Neuronal stem cell (in vitro differentiated cells): ENCODE results near the gene AHDC1.
A peak's percentile ranks its signal among the peaks of the same experiment; 100 is the strongest.

ENCODE experiments used
- DNase-seq: peaks from one replicate; pipeline ENCODE4 v3.0.0-alpha.2; 2013; ENCODE audit warnings: low spot score
- H2AFZ ChIP-seq: one replicate; pipeline ENCODE4 v1.6.1; 2013; ENCODE audit warnings: mild to moderate bottlenecking, low read length, inconsistent platforms
- H2AK5ac ChIP-seq: 2 replicates; pipeline ENCODE4 v1.6.1; 2013; ENCODE audit warnings: low read depth, mild to moderate bottlenecking, inconsistent platforms, low read length, moderate library complexity, mixed read lengths
- H2BK120ac ChIP-seq: 2 replicates; pipeline ENCODE4 v1.6.1; 2013; ENCODE audit warnings: low read depth, mild to moderate bottlenecking, inconsistent platforms, low read length, moderate library complexity, mixed read lengths
- H2BK12ac ChIP-seq: one replicate; pipeline ENCODE4 v1.6.1; 2013; ENCODE audit warnings: low read length, inconsistent platforms
- H2BK15ac ChIP-seq: 2 replicates; pipeline ENCODE4 v1.6.1; 2013; ENCODE audit warnings: mild to moderate bottlenecking, low read length, inconsistent platforms, mixed read lengths
- H2BK5ac ChIP-seq: one replicate; pipeline ENCODE4 v1.6.1; 2013; ENCODE audit warnings: inconsistent platforms, mild to moderate bottlenecking, low read length, moderate library complexity
- H3K14ac ChIP-seq: one replicate; pipeline ENCODE4 v1.6.1; 2013; ENCODE audit warnings: low read length, inconsistent platforms
- H3K18ac ChIP-seq: 2 replicates; pipeline ENCODE4 v1.6.1; 2013; ENCODE audit warnings: low read length, inconsistent platforms
- H3K23ac ChIP-seq: 2 replicates; pipeline ENCODE4 v1.6.1; 2013; ENCODE audit warnings: low read depth, mild to moderate bottlenecking, mixed read lengths, low read length, inconsistent platforms; ENCODE audit not compliant: poor library complexity
- H3K27ac ChIP-seq: replicated peaks from 3 replicates; pipeline ENCODE4 v1.5.1; 2013; ENCODE audit warnings: low read length, inconsistent platforms
- H3K27me3 ChIP-seq, 3 experiments: 2 replicates each; pipeline ENCODE4 v1.6.1; 2013; ENCODE audit warnings: low read length in 3 of 3, mild to moderate bottlenecking in 2 of 3, inconsistent platforms in 1 of 3, low read depth in 1 of 3, mixed read lengths in 1 of 3, moderate library complexity in 1 of 3; ENCODE audit not compliant: control insufficient read depth in 3 of 3, insufficient read depth in 3 of 3
- H3K36me3 ChIP-seq, 2 donors: replicated peaks in 1 of 2; 2 replicates each; pipeline ENCODE4 v1.6.1; 2013; ENCODE audit warnings: low read length in 2 of 2; ENCODE audit not compliant: control insufficient read depth in 2 of 2, insufficient read depth in 2 of 2
- H3K4ac ChIP-seq: 2 replicates; pipeline ENCODE4 v1.6.1; 2013; ENCODE audit warnings: inconsistent platforms, mild to moderate bottlenecking, low read length, moderate library complexity
- H3K4me1 ChIP-seq, 2 donors: 1 replicate in 1 of 2; 2 replicates in 1 of 2; pipeline ENCODE4 v1.6.1; 2013; ENCODE audit warnings: low read length in 2 of 2, low read depth in 1 of 2; ENCODE audit not compliant: control insufficient read depth in 2 of 2, insufficient read depth in 1 of 2
- H3K4me2 ChIP-seq: one replicate; pipeline ENCODE4 v1.6.1; 2013; ENCODE audit warnings: mild to moderate bottlenecking, low read length, inconsistent platforms; ENCODE audit not compliant: insufficient read depth, poor library complexity, severe bottlenecking
- H3K4me3 ChIP-seq, 2 donors: 2 replicates each; pipeline ENCODE4 v1.5.1; 2013; ENCODE audit warnings: low read length in 2 of 2, mild to moderate bottlenecking in 2 of 2, inconsistent platforms in 1 of 2, moderate library complexity in 1 of 2
- H3K79me1 ChIP-seq: one replicate; pipeline ENCODE4 v1.6.1; 2013; ENCODE audit warnings: low read depth, mild to moderate bottlenecking, inconsistent platforms, low read length, moderate library complexity
- H3K9ac ChIP-seq: one replicate; pipeline ENCODE4 v1.6.1; 2013; ENCODE audit warnings: mild to moderate bottlenecking, low read depth, low read length, inconsistent platforms; ENCODE audit not compliant: poor library complexity
- H3K9me3 ChIP-seq, 2 donors: replicated peaks in 1 of 2; 2 replicates each; pipeline versions ENCODE3 to v1.6.1; 2013; ENCODE audit warnings: low read length in 2 of 2, mild to moderate bottlenecking in 2 of 2, inconsistent platforms in 1 of 2, low read depth in 1 of 2, mixed read lengths in 1 of 2, moderate library complexity in 1 of 2; ENCODE audit not compliant: control insufficient read depth in 2 of 2, insufficient read depth in 1 of 2
- H4K8ac ChIP-seq: one replicate; pipeline ENCODE4 v1.6.1; 2013; ENCODE audit warnings: low read depth, mild to moderate bottlenecking, inconsistent platforms, low read length, moderate library complexity
- H4K91ac ChIP-seq: one replicate; pipeline ENCODE4 v1.6.1; 2013; ENCODE audit warnings: low read length, low read depth, mild to moderate bottlenecking, inconsistent platforms; ENCODE audit not compliant: poor library complexity
- WGBS, 2 donors: extraction: QIAGEN DNeasy Blood & Tissue Kit; methylation state at CpG; one replicate each; pipeline ENCODE4 v1.1.7; 2013; ENCODE audit warnings: missing lambda C conversion rate in 2 of 2, mixed read lengths in 1 of 2; ENCODE audit not compliant: insufficient read length in 2 of 2, insufficient replicate concordance in 1 of 2; ENCODE audit errors: extremely low coverage in 2 of 2; 5-methylcytosine and 5-hydroxymethylcytosine counted together

AHDC1 gene

GRCh38 chr1:27489501-27489972 lies 114.4 kb downstream of the AHDC1 start:
- no peaks in the 10 kb centered on the region for H3K27me3 ChIP-seq
- peaks cover 0 to 10% of the 10 kb centered on the region in 2 donors for H3K36me3 ChIP-seq
- H4K91ac ChIP-seq = peak overlapping the region; percentile 53
- H3K4me1 ChIP-seq = peaks cover 2 to 14% of the 10 kb centered on the region in 2 donors
- peaks cover 3% of the 10 kb centered on the region for H3K79me1 ChIP-seq
- WGBS, 2 donors = no CpG with 5 or more reads among the region's 26 CpGs
- H3K27ac ChIP-seq = peak overlapping the region; percentile 65
- H3K18ac ChIP-seq = peak overlapping the region; percentile 98
- H3K4me3 ChIP-seq = peak overlapping the region; percentile 83 to 97
- peak overlapping the region; percentile 62 for H3K4me2 ChIP-seq
- peak overlapping the region; percentile 93 for H2BK5ac ChIP-seq
- H3K23ac ChIP-seq = peak overlapping the region; percentile 96
- H2BK12ac ChIP-seq = peak overlapping the region; percentile 73
- peak; percentile 50 for DNase-seq
- H3K4ac ChIP-seq = peak overlapping the region; percentile 84
- no peaks in the 10 kb centered on the region for H3K9me3 ChIP-seq
- H2BK120ac ChIP-seq = peak overlapping the region; percentile 83
- peak overlapping the region; percentile 93 for H2AFZ ChIP-seq
- peak overlapping the region; percentile 99 for H3K14ac ChIP-seq
- no peak overlapping the region for H4K8ac ChIP-seq
- H2BK15ac ChIP-seq = peak overlapping the region; percentile 84
- peak overlapping the region; percentile 91 for H3K9ac ChIP-seq
- H2AK5ac ChIP-seq = peak overlapping the region; percentile 97

- no peak overlapping the region for H4K8ac ChIP-seq
- no peak overlapping the region for H3K4me2 ChIP-seq
- no peak overlapping the region for H2AK5ac ChIP-seq
- WGBS, 2 donors = no CpG with 5 or more reads among the region's 6 CpGs
- no peak overlapping the region for H2BK120ac ChIP-seq
- H3K4me1 ChIP-seq = peaks cover 4 to 14% of the 10 kb centered on the region in 2 donors
- H2BK15ac ChIP-seq = no peak overlapping the region
- peak overlapping the region in 1 of 2 donors; percentile 83 for H3K4me3 ChIP-seq
- no peak overlapping the region for H3K18ac ChIP-seq
- no peaks in the 10 kb centered on the region for H3K27me3 ChIP-seq
- no peak overlapping the region for H4K91ac ChIP-seq
- H2AFZ ChIP-seq = no peak overlapping the region
- H2BK5ac ChIP-seq = no peak overlapping the region
- no peak overlapping the region for H3K4ac ChIP-seq
- no peak overlapping the region for H3K23ac ChIP-seq
- H3K9ac ChIP-seq = no peak overlapping the region
- peaks cover 3% of the 10 kb centered on the region for H3K79me1 ChIP-seq
- peak overlapping the region; percentile 11 for H3K27ac ChIP-seq
- no peak overlapping the region for H3K14ac ChIP-seq
- no peaks in the 10 kb centered on the region for H3K9me3 ChIP-seq
- no peak for DNase-seq
- H3K36me3 ChIP-seq = peaks cover 0 to 16% of the 10 kb centered on the region in 2 donors
- H2BK12ac ChIP-seq = no peak overlapping the region
These were observed 115.7 kb downstream of the AHDC1 start for GRCh38 chr1:27487966-27488884.

GRCh38 chr1:27485363-27485762 lies 118.6 kb downstream of the AHDC1 start:
- no CpG with 5 or more reads among the region's 1 CpG for WGBS, 2 donors
- H3K79me1 ChIP-seq = peaks cover 4% of the 10 kb centered on the region
- H2BK12ac ChIP-seq = no peak overlapping the region
- no peak overlapping the region for H2BK15ac ChIP-seq
- H4K91ac ChIP-seq = no peak overlapping the region
- no peak overlapping the region for H2BK120ac ChIP-seq
- no peak overlapping the region for H3K4me2 ChIP-seq
- H3K27me3 ChIP-seq = no peaks in the 10 kb centered on the region
- H3K9me3 ChIP-seq = no peaks in the 10 kb centered on the region
- H3K36me3 ChIP-seq = peaks cover 0 to 19% of the 10 kb centered on the region in 2 donors
- H2AK5ac ChIP-seq = no peak overlapping the region
- no peak overlapping the region for H3K4me3 ChIP-seq
- H3K27ac ChIP-seq = no peak overlapping the region
- H3K18ac ChIP-seq = no peak overlapping the region
- H3K14ac ChIP-seq = no peak overlapping the region
- H3K4me1 ChIP-seq = peaks cover 2 to 7% of the 10 kb centered on the region in 2 donors
- no peak overlapping the region for H4K8ac ChIP-seq
- H3K9ac ChIP-seq = no peak overlapping the region
- no peak overlapping the region for H2BK5ac ChIP-seq
- H2AFZ ChIP-seq = no peak overlapping the region
- no peak for DNase-seq
- no peak overlapping the region for H3K23ac ChIP-seq
- H3K4ac ChIP-seq = no peak overlapping the region
